OCI-LY7 (cell line): ENCODE measurements around the gene MUC4.
"Not testable (repeated sequence)": the region's sequence is repeated elsewhere in the genome, so short reads cannot be mapped to it uniquely, and the experiment has no call there.

Experiments used
- CTCF ChIP-seq: fragments of 200-600 bp; sonication (generic); conservative IDR thresholded peaks from 2 replicates; pipeline ENCODE4 v1.5.1; 2014; ENCODE audit warnings: mild to moderate bottlenecking, antibody characterized with exemption, low read length, moderate library complexity, mixed read lengths
- EZH2phosphoT487 ChIP-seq: fragments of 200-600 bp; sonication (generic); IDR thresholded peaks from 2 replicates; pipeline ENCODE4 v1.6.1; 2018; ENCODE audit warnings: low read depth, borderline replicate concordance, mild to moderate bottlenecking, mixed run types, antibody characterized with exemption, low read length, moderate library complexity, mixed read lengths

GRCh38 chr3:195749101-195749500 lies 62.6 kb downstream of the MUC4 start:
- not testable (repeated sequence) for TF ChIP-seq CTCF, EZH2phosphoT487
